ENCODE data around the gene RAET1L.
"Not testable (repeated sequence)": the region's sequence is repeated elsewhere in the genome, so short reads cannot be mapped to it uniquely, and the experiment has no call there.

RAET1L gene
- total RNA-seq: 0 to 0.17 (median 0) reads per million in 3 donors

GRCh38 chr6:150025201-150025917, at the start of gene RAET1L:
Gene RAET1L, minus strand, starts transcription at chr6:150025532. Its CDS starts 61 bp downstream, at chr6:150025471.
- H3K4me3 ChIP-seq (ENCODE audit: insufficient read depth, low read depth, low read length, poor library complexity, severe bottlenecking): no peak within 1 kb of the TSS
- peaks cover 20% of the 10 kb centered on the region for H3K27me3 ChIP-seq (replicated peaks; ENCODE audit: control insufficient read depth, insufficient read depth, low read length, poor library complexity, severe bottlenecking)

DNA sequence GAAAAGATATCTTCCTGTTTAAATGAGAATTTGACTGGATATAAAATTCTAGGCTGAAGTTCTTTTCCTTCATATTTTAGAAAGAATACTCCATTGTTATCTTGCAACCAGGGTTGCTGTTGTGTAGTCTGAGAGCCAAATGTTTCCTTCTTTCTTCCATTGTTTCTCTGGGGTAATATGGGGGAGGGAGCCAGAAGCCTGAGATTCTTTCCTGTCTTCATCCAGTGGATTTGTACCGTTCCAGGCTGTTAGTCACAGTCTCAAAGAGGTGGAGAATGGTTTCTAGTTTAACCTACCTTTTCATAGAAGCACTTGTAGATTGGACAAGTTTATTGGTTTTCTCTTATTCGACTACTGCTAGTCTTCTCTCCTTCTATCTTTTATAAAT, 49.7 kb upstream of the RAET1L start:
- H3K9me3 ChIP-seq (ENCODE audit: control insufficient read depth, low read length): no peaks in the 10 kb centered on the region
- no peak overlapping the region for H3K27ac ChIP-seq (ENCODE audit: insufficient read depth, low read length, poor library complexity, severe bottlenecking)
- no peaks in the 10 kb centered on the region for H3K4me1 ChIP-seq (ENCODE audit: control insufficient read depth, insufficient read depth, low read length, poor library complexity, severe bottlenecking)
- H3K27me3 ChIP-seq (replicated peaks; ENCODE audit: control insufficient read depth, insufficient read depth, low read length, poor library complexity, severe bottlenecking): no peaks in the 10 kb centered on the region
- H3K36me3 ChIP-seq (ENCODE audit: control insufficient read depth, insufficient read depth, low read length): no peaks in the 10 kb centered on the region
- no peak overlapping the region for H3K4me3 ChIP-seq (ENCODE audit: insufficient read depth, low read depth, low read length, poor library complexity, severe bottlenecking)
- no peak for DNase-seq

More at GRCh38 chr6:150025201-150025917, at the start of gene RAET1L:
- Histone ChIP-seq H3K4me1 (ENCODE audit: control insufficient read depth, insufficient read depth, low read length, poor library complexity, severe bottlenecking) (peaks cover 8% of the 10 kb centered on the region), H3K36me3 (ENCODE audit: control insufficient read depth, insufficient read depth, low read length) (no peaks in the 10 kb centered on the region), H3K9me3 (ENCODE audit: control insufficient read depth, low read length) (no peaks in the 10 kb centered on the region), H3K27ac (ENCODE audit: insufficient read depth, low read length, poor library complexity, severe bottlenecking) (no peak within 1 kb of the TSS)
- no peak for DNase-seq

GRCh38 chr6:150074396-150075033, 49.2 kb upstream of the RAET1L start:
- H3K4me1 ChIP-seq (ENCODE audit: control insufficient read depth, insufficient read depth, low read length, poor library complexity, severe bottlenecking); H3K27me3 ChIP-seq (replicated peaks; ENCODE audit: control insufficient read depth, insufficient read depth, low read length, poor library complexity, severe bottlenecking): not testable (repeated sequence)

GRCh38 chr6:150072201-150072600, 46.9 kb upstream of the RAET1L start:
- no peaks in the 10 kb centered on the region for H3K4me1 ChIP-seq (ENCODE audit: control insufficient read depth, insufficient read depth, low read length, poor library complexity, severe bottlenecking)
- H3K27ac ChIP-seq (ENCODE audit: insufficient read depth, low read length, poor library complexity, severe bottlenecking): no peak overlapping the region
- peak in 2 of 3 donors; percentile 21 to 26 for DNase-seq
- H3K4me3 ChIP-seq (ENCODE audit: insufficient read depth, low read depth, low read length, poor library complexity, severe bottlenecking): no peak overlapping the region
- no peaks in the 10 kb centered on the region for H3K36me3 ChIP-seq (ENCODE audit: control insufficient read depth, insufficient read depth, low read length)
- H3K27me3 ChIP-seq (replicated peaks; ENCODE audit: control insufficient read depth, insufficient read depth, low read length, poor library complexity, severe bottlenecking): no peaks in the 10 kb centered on the region
- no peaks in the 10 kb centered on the region for H3K9me3 ChIP-seq (ENCODE audit: control insufficient read depth, low read length)

More at GRCh38 chr6:150074396-150075033, 49.2 kb upstream of the RAET1L start:
- H3K27ac ChIP-seq (ENCODE audit: insufficient read depth, low read length, poor library complexity, severe bottlenecking); DNase-seq; H3K36me3 ChIP-seq (ENCODE audit: control insufficient read depth, insufficient read depth, low read length); H3K4me3 ChIP-seq (ENCODE audit: insufficient read depth, low read depth, low read length, poor library complexity, severe bottlenecking); H3K9me3 ChIP-seq (ENCODE audit: control insufficient read depth, low read length): not testable (repeated sequence)

- H3K27ac ChIP-seq (ENCODE audit: insufficient read depth, low read length, poor library complexity, severe bottlenecking): no peak overlapping the region
- H3K9me3 ChIP-seq (ENCODE audit: control insufficient read depth, low read length): no peaks in the 10 kb centered on the region
- no peak overlapping the region for H3K4me3 ChIP-seq (ENCODE audit: insufficient read depth, low read depth, low read length, poor library complexity, severe bottlenecking)
- H3K4me1 ChIP-seq (ENCODE audit: control insufficient read depth, insufficient read depth, low read length, poor library complexity, severe bottlenecking): no peaks in the 10 kb centered on the region
- no peaks in the 10 kb centered on the region for H3K27me3 ChIP-seq (replicated peaks; ENCODE audit: control insufficient read depth, insufficient read depth, low read length, poor library complexity, severe bottlenecking)
- no peak for DNase-seq
- no peaks in the 10 kb centered on the region for H3K36me3 ChIP-seq (ENCODE audit: control insufficient read depth, insufficient read depth, low read length)
Observed at GRCh38 chr6:150070236-150070818, 45.0 kb upstream of the RAET1L start.

- Histone ChIP-seq H3K4me3 (ENCODE audit: insufficient read depth, low read depth, low read length, poor library complexity, severe bottlenecking) (peak overlapping the region; percentile 87), H3K9me3 (ENCODE audit: control insufficient read depth, low read length) (no peaks in the 10 kb centered on the region), H3K4me1 (ENCODE audit: control insufficient read depth, insufficient read depth, low read length, poor library complexity, severe bottlenecking) (no peaks in the 10 kb centered on the region), H3K36me3 (ENCODE audit: control insufficient read depth, insufficient read depth, low read length) (no peaks in the 10 kb centered on the region), H3K27me3 (replicated peaks; ENCODE audit: control insufficient read depth, insufficient read depth, low read length, poor library complexity, severe bottlenecking) (no peaks in the 10 kb centered on the region), H3K27ac (ENCODE audit: insufficient read depth, low read length, poor library complexity, severe bottlenecking) (no peak overlapping the region)
- no peak for DNase-seq
Observed at GRCh38 chr6:150069706-150070105, 44.4 kb upstream of the RAET1L start.

GRCh38 chr6:150068720-150069648, 43.7 kb upstream of the RAET1L start, which contains the start of gene ULBP3:
Gene ULBP3, minus strand, starts transcription at chr6:150069121. Its CDS starts 55 bp downstream, at chr6:150069066.
- Histone ChIP-seq H3K27me3 (replicated peaks; ENCODE audit: control insufficient read depth, insufficient read depth, low read length, poor library complexity, severe bottlenecking) (no peaks in the 10 kb centered on the region), H3K4me3 (ENCODE audit: insufficient read depth, low read depth, low read length, poor library complexity, severe bottlenecking) (peak within 1 kb of the TSS; percentile 87), H3K4me1 (ENCODE audit: control insufficient read depth, insufficient read depth, low read length, poor library complexity, severe bottlenecking) (no peaks in the 10 kb centered on the region), H3K36me3 (ENCODE audit: control insufficient read depth, insufficient read depth, low read length) (no peaks in the 10 kb centered on the region), H3K9me3 (ENCODE audit: control insufficient read depth, low read length) (no peaks in the 10 kb centered on the region), H3K27ac (ENCODE audit: insufficient read depth, low read length, poor library complexity, severe bottlenecking) (no peak within 1 kb of the TSS)
- DNase-seq: peak; percentile 49 to 62 (median 52)

DNA sequence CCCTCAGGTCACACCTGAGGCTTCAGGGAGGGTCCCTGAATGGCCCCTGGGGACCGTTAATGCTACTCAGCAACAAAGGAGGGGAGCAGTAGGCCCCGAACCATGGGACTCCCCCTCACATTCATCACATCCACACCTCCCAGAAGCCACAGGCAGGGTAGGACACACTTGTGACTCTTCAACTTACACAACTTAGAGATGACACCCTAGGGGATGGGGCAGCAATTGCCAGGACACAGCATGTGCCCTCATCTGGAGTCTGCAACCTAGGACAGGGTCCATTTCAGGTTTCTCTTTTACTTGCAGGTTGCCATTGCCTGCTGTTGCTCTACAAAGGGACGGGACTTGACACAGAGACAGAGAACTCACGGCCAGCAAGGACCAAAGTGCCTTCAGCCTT, 42.8 kb upstream of the RAET1L start:
- Histone ChIP-seq H3K27ac (ENCODE audit: insufficient read depth, low read length, poor library complexity, severe bottlenecking) (no peak overlapping the region), H3K9me3 (ENCODE audit: control insufficient read depth, low read length) (no peaks in the 10 kb centered on the region), H3K36me3 (ENCODE audit: control insufficient read depth, insufficient read depth, low read length) (no peaks in the 10 kb centered on the region), H3K4me3 (ENCODE audit: insufficient read depth, low read depth, low read length, poor library complexity, severe bottlenecking) (peak overlapping the region; percentile 87), H3K4me1 (ENCODE audit: control insufficient read depth, insufficient read depth, low read length, poor library complexity, severe bottlenecking) (no peaks in the 10 kb centered on the region), H3K27me3 (replicated peaks; ENCODE audit: control insufficient read depth, insufficient read depth, low read length, poor library complexity, severe bottlenecking) (no peaks in the 10 kb centered on the region)
- DNase-seq: no peak

DNA sequence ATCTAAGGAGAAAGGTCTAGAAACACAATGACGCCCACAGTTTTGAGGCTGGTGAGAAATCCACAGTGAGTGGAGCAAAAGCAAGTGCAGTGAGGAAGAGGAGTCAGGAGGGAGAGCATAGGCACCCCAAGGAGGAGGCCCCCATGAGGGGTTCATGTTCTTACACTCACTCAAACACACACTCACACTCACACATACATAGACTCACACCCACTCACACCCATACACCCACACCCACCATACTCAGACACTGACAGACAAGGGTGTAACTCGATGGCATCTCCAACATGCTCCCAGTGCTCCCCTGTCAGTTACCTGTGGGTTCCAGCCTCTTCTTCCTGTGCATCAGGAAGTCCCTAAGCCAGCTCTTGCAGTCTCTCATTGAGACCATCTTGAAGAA, 39.8 kb upstream of the RAET1L start:
- Histone ChIP-seq H3K27ac (ENCODE audit: insufficient read depth, low read length, poor library complexity, severe bottlenecking) (no peak overlapping the region), H3K27me3 (replicated peaks; ENCODE audit: control insufficient read depth, insufficient read depth, low read length, poor library complexity, severe bottlenecking) (no peaks in the 10 kb centered on the region), H3K36me3 (ENCODE audit: control insufficient read depth, insufficient read depth, low read length) (no peaks in the 10 kb centered on the region), H3K4me3 (ENCODE audit: insufficient read depth, low read depth, low read length, poor library complexity, severe bottlenecking) (no peak overlapping the region), H3K4me1 (ENCODE audit: control insufficient read depth, insufficient read depth, low read length, poor library complexity, severe bottlenecking) (no peaks in the 10 kb centered on the region), H3K9me3 (ENCODE audit: control insufficient read depth, low read length) (no peaks in the 10 kb centered on the region)
- no peak for DNase-seq

Data from effector memory CD4-positive, alpha-beta T cell (primary cell).